ENCODE data around the gene CELF2. TPM values are rescaled to one million over a fixed set of nuclear protein-coding genes. Genes with fewer than 3 reads are reported as not detected.

CELF2 gene
- total RNA-seq, 1 donor from 2014 or later: 89.2 TPM

GRCh38 chr10:11261687-11262493, 244.2 kb downstream of the CELF2 start:
- CTCF ChIA-PET: interaction anchor here (1.1 kb wide), 1 partner anchor 8 kb away, joined by 4 read pairs; no protein-coding TSS in a partner anchor
- ATAC-seq (ENCODE audit: low read depth) (peak; percentile 33), DNase-seq (no peak)
- Mint-ChIP-seq H3K27ac (peak overlapping the region; percentile 69), H3K36me3 (ENCODE audit: low read depth) (peaks cover 88% of the 10 kb centered on the region), H3K4me1 (peaks cover 93% of the 10 kb centered on the region), H3K4me3 (no peak overlapping the region), H3K27me3 (no peaks in the 10 kb centered on the region), H3K9me3 (no peaks in the 10 kb centered on the region)
- POLR2A ChIA-PET: no interaction called here
- TF ChIP-seq, protein P1, sequence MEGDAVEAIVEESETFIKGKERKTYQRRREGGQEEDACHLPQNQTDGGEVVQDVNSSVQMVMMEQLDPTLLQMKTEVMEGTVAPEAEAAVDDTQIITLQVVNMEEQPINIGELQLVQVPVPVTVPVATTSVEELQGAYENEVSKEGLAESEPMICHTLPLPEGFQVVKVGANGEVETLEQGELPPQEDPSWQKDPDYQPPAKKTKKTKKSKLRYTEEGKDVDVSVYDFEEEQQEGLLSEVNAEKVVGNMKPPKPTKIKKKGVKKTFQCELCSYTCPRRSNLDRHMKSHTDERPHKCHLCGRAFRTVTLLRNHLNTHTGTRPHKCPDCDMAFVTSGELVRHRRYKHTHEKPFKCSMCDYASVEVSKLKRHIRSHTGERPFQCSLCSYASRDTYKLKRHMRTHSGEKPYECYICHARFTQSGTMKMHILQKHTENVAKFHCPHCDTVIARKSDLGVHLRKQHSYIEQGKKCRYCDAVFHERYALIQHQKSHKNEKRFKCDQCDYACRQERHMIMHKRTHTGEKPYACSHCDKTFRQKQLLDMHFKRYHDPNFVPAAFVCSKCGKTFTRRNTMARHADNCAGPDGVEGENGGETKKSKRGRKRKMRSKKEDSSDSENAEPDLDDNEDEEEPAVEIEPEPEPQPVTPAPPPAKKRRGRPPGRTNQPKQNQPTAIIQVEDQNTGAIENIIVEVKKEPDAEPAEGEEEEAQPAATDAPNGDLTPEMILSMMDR (IDR thresholded peaks at IDR 0.05): no peak
- intact Hi-C loops (cut with micrococcal nuclease): no loop called here

DNA sequence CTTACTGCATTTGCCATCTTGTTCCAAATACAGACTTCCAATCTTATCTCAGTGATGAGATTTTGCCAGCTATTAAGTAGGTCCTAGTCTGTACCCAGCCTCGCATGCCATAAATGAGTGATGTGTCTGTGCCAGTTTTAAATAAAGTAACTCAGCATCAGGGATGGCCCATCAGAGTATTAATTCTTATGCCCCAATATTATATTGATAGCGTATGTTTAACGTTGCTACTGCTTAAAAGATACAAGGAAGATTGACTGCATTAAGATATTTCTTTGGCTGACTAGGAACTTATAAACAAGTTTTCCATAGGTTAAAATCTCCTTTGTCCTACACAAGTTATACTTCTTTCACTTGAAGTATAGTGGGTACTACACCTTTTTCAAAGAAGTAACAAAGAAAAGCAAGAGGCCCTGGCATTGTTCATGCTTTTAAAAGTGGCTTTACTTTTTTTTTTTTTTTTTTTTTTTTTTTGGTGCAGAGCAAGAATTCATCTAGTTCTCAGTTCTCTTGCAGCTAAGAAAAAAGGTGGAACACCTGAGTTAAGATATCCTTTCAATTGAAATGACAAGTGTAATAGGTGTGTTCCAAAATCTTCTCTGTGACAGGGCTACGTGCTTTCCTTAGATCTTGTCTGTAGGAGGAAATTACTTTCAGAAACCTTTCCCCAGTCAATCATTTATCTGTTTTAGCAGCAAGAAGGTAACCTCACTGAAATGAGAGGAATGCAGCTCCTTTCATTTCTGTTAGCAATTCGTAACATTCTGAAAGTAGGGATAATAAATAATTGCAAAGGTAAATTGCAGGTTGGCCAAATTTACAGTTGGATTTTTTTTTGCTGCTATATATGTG, 245.0 kb downstream of the CELF2 start:
- Mint-ChIP-seq H3K4me3 (no peak overlapping the region), H3K9me3 (no peaks in the 10 kb centered on the region), H3K36me3 (ENCODE audit: low read depth) (peaks cover 88% of the 10 kb centered on the region), H3K4me1 (peaks cover 93% of the 10 kb centered on the region), H3K27me3 (no peaks in the 10 kb centered on the region), H3K27ac (peak overlapping the region; percentile 69)
- CTCF ChIA-PET: interaction anchor here (1.1 to 1.3 kb wide), 2 partner anchors 8 to 20 kb away, joined by 3 to 4 read pairs; no protein-coding TSS in a partner anchor
- DNase-seq (no peak), ATAC-seq (ENCODE audit: low read depth) (no peak)
- POLR2A ChIA-PET: no interaction called here
- intact Hi-C loops (cut with micrococcal nuclease): no loop called here
- TF ChIP-seq, protein P1 (IDR thresholded peaks at IDR 0.05): no peak

DNA sequence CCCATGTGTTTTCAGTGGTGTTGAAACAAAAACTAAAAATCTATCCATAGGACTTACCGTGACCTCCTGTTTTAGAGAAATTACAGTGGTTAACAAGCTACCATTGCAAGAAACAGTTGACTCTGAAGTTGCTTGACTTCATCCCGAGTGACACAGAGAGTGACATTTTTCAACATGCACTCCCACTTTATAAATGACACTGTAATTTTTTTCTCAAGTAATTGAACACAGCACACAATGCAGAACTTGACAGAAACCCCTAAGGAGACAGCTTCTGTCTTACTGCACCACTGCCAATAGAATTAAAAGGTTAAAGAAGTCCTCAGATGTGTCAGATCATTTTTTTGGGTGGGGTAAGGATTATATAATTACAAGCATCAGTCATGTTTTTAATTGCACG, 246.1 kb downstream of the CELF2 start:
- ATAC-seq (ENCODE audit: low read depth) (no peak), DNase-seq (no peak)
- Mint-ChIP-seq H3K36me3 (ENCODE audit: low read depth) (peaks cover 85% of the 10 kb centered on the region), H3K27ac (peak overlapping the region; percentile 5), H3K9me3 (no peaks in the 10 kb centered on the region), H3K4me1 (peaks cover 87% of the 10 kb centered on the region), H3K27me3 (no peaks in the 10 kb centered on the region), H3K4me3 (no peak overlapping the region)
- intact Hi-C loops (cut with micrococcal nuclease): no loop called here
- TF ChIP-seq, protein P1 (IDR thresholded peaks at IDR 0.05): no peak
- POLR2A ChIA-PET: no interaction called here
- CTCF ChIA-PET: interaction anchor here (1.3 to 1.7 kb wide), 2 partner anchors 21 to 37 kb away, joined by 3 read pairs; no protein-coding TSS in a partner anchor

DNA sequence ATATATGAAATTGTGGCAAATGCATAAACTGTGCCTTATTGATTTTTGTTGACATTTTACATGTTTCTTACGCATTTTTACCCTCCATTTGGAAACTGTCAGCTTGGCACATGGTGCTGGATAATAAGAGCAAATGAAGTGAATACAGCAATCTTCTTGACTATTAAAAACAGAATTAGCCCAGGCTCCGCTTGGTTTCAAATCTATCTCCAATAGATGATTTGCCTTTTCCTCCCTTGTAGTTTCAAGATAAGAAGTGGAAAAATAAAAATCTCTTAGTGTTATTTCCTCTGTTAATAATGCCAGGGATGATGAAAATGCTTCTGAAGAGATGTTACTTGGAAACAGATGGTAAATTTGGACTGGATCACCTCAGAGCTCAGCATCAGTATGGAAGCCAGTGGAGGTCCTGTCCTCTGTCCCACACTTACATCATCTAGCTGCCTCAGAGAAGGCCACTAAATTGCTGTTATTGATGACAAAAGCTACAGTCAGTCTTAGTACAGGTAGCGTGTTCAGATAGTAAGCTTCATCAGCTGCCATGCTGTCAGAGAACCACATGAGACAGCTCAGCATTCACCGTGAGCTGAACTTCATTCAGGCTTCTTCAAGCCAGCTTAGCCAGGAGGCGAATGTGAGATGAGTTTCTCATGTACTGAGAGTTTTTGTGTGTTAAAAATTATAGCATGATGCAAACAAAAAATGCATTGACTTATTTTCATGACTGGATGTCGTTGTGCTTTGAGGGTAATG, 246.8 kb downstream of the CELF2 start:
- no peak overlapping the region for H3K4me3 Mint-ChIP-seq
- H3K9me3 Mint-ChIP-seq: no peaks in the 10 kb centered on the region
- H3K27me3 Mint-ChIP-seq: no peaks in the 10 kb centered on the region
- ATAC-seq (ENCODE audit: low read depth) (no peak), DNase-seq (no peak)
- H3K36me3 Mint-ChIP-seq (ENCODE audit: low read depth): peaks cover 85% of the 10 kb centered on the region
- POLR2A ChIA-PET: interaction anchor here (0.7 kb wide), 1 partner anchor 19 kb away, joined by 3 read pairs; no protein-coding TSS in a partner anchor
- CTCF ChIA-PET: interaction anchor here (0.7 to 1.7 kb wide), 5 partner anchors 19 to 100 kb away, joined by 3 to 4 read pairs (median 3); no protein-coding TSS in a partner anchor
- TF ChIP-seq, protein P1 (IDR thresholded peaks at IDR 0.05): no peak
- intact Hi-C loops (cut with micrococcal nuclease): no loop called here
- H3K4me1 Mint-ChIP-seq: peaks cover 84% of the 10 kb centered on the region
- peak overlapping the region; percentile 69 for H3K27ac Mint-ChIP-seq
